GM18951 (cell line): ENCODE data around the gene GABPB2.

Experiments
- POLR2A ChIP-seq: IDR thresholded peaks from 4 replicates; pipeline ENCODE4 v1.6.1; 2011; ENCODE audit warnings: mild to moderate bottlenecking; ENCODE audit not compliant: insufficient read length, insufficient read depth; ENCODE audit errors: extremely low read depth
- in situ Hi-C: fragments of 300-500 bp; cut with MboI; formaldehyde crosslinking; loops from one replicate; pipeline ENCODE4 v1.12.0; 2022; ENCODE audit warnings: low sequenced_read_pairs, mixed read lengths, inconsistent platforms; ENCODE audit not compliant: unreplicated experiment

GABPB2 gene

DNA sequence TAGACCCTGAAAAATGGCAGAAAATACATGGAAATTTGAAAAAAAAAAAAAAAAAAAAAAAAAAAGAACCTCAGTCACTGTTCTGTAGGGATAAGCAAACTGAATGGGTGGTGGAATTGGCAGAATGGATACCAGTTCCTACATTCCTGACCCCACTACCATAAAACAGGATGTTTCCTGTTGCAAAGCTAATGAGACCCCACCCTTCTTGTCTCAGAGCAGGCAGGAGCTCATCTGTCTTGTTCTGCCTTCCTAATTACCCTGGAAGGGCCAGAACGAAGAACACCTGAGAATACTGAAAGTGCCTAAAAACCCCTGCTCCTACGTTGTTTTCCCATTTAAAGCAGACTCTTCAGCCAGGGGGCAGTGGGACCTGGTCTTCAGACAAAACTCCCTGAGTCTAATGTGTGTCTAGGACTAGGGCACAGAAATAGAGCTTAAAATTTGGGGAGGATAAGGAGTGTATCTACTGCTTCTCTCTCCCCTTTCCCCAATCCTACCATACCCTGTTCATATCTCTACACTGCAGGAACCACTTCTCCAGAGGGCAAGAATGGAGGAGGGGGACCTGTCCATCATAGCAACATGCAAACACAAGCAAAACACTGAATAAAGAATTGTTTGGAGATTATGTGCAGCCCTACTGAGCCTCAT, 19.1 kb upstream of the GABPB2 start:
- TF ChIP-seq POLR2A = peak; percentile 13
- in situ Hi-C loops = no loop called here

DNA sequence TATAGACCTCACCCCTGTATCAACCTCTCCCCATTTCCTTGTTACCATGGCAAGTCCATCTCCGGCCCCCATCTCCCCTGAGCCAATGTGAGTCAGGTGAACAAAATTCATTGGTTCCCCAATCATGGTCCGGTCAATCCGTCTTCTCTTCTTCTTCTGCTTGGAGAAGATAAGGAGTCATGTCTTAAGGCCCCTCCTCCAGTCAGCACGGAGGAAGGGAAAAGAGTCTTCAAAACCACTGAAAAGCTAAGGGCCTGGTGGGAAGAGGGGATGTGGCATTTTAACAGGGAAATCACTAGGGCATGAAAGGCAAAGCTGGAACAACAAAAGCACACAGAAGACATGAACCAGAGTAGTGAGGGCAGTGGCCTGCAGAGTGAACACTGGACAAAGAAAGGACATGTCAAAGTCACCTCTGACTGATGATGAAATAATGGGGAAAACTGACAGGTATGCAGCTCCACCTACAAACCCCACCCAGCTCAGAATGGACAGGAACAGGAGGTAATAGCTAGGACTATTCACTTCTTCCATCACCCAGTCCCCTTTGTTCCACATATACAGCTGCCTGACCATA, 15.5 kb upstream of the GABPB2 start:
- in situ Hi-C loops = no loop called here
- TF ChIP-seq POLR2A = no peak

DNA sequence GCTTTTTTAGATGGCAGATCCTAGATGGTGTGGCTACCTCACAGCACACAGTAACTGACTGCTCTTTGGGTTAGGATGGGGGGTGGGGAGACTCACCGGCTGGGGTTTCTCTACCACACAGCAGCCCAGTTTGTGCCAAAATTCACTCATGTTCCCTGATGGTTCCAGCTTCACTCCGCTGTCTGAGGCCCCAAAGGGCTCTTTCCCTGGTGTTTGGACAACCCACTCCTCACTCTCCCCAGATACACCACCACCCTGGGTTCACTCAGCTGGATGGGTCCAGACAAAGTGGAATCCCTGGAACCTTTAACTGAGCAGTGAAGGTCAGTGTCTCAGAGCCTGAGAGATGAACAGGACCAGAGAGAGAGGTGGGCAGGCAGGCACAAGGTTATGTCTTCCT, 15.0 kb upstream of the GABPB2 start:
- TF ChIP-seq POLR2A = no peak
- in situ Hi-C loops = no loop called here

DNA sequence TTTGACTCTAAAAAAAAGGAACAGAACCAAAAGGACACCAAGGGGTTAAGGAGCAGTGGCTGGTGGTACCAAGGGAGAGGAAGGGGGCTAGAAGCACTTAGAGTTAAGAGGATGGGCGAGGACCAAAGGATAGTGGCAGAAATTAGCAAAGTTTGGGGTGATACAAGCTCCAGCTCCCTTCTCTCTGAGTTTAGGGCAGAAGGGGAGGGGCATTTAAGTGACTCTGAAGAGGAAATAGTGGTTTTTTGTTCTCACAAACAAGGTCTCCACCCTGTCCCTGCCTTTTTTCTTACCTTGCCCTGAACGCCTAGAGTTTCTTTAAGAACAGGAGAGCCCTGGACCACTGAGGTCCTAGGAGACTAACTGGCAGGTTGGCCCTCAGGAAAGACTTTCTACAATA, 14.4 kb upstream of the GABPB2 start:
- in situ Hi-C loops = no loop called here

DNA sequence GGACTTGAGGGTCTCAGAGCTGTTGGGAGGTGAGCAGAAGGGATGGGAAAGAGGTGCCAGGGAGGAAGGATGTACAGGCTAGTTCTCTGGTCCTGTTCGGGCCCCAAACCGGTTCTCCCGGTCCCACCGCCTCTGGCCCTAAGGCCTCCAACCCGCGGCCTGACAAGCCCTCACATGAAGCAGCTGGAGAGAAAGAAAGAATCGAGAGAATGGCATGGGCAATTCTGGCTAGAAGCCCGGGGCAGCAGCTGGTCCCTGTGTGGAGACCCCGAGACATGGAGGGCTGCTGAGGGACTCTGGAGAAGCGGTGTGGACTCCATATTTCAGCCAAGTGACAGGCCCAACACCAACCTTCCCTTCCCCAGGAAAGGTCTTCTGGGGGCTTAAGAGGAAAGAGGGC, 11.9 kb upstream of the GABPB2 start:
- no peak for TF ChIP-seq POLR2A
- in situ Hi-C loops = no loop called here

More for the DNA sequence above, 14.4 kb upstream of the GABPB2 start:
- no peak for TF ChIP-seq POLR2A

DNA sequence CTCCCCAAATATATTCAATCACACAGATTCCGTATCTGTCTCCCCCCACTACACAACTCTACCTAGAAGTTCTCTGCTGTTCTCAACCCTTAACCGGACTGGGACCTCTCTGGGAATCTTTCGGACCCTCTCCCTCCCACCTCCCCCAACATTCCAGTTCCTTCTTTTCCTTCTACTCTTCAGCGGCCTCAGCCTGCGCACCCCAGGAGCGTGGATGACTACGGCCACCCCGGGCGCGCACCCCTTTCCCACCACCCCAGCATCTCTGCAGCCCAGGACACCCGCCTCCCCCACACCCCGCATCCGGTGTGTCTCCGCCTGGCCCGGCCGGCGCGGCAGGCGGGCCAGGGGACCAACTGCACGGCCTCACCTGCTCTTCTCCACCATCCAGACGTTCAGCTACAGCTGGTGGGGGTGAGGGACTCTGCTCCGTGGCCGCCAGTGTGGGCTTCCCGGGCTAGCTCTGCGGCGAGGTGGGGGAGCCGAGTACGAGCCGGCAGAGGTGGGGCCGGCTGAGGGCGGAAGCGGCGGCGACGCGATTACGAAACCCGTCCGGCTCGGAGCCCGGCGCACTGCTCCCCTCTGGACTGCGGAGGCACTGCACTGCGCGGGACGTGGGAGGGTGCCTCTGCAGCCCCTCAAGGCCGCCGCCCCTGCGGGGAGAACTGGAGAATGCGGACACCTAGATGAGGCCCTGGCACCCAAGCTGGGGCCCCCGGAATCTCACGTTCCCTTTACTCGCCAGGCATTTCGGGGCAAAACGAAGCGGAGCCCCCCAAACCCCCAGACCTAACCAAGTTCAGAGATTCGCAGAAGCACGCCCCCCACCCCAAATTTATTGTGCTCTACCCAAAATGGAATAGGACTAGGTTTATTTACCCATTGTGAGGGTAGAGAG, 11.2 kb upstream of the GABPB2 start, which contains the start of gene CDC42SE1:
Gene CDC42SE1, minus strand, starts transcription at position 514 of the 898 bp plus-strand sequence. CDS start 3,892 bp downstream, outside the sequence.
- peak; percentile 94 for TF ChIP-seq POLR2A
- in situ Hi-C loops = no loop called here

DNA sequence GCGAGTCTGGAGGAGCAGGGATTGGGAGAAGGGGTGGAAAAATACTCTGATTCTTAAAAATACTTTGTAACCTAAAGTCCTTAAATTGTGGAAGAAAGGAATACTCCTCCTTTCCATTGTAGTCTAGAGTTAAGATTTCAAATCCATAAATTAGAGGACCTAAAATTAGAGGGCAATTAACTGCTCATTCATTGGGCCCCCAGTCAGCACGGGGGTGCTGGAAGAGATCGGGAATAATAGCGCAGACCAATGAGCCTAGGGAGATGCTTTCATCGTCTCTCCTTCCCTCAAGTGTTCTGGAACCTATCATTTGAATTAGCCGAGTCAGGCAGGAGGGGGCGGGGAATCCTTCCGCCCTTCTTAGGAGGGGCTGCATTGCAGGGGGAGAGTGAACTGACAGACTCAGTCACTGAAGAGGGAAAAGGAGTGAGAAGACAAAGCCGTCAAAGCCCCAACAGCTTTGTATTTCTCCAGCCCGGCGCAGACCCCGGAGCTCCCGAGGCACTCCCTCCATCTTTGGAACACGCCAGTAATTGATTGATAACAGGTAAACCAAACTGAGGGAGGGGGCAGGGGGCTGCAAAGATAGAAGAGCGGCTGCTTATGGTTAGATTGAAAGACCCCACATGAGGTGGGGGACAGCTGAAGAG, 10.4 kb upstream of the GABPB2 start, which contains the start of gene MLLT11:
Gene MLLT11, plus strand, starts transcription at position 391 of the 650 bp plus-strand sequence. CDS start 6,828 bp downstream, outside the sequence.
- peak; percentile 40 for TF ChIP-seq POLR2A
- in situ Hi-C loops = no loop called here

DNA sequence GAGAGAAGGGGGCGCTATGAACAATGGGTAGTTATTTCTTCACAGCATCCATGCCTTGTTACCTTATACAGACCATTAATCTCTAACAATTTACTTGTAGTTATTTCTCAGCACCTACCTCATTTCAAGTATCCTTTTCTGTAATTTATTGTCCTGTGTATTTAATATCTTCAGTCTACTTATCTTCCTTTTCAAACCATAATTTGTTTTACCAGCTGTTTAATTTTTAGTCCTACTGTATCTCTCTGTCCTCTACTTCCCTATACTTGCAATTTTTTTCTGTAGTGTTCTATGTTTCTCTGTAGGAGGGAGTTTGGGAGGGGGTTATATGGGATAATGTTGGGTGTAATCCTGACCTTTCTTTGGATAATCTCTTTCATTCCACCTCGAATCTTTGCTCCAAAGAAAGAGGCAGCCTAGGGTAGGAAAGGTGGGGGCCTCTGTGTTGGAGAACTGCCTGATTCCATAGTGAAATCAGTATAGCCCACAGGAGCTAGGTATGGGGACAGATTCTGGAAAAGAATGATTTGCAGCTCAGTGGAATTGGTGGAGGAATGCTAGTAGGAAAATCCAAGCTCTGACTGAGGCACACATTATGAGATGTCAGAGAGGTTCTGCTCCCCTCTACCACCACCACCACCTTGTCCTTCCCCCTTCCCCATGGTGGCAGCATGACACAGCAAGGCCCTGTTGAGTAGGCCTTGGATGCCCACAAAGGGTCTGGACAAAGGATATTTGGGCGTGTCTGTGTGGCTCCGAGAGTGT, 9.7 kb upstream of the GABPB2 start:
- no peak for TF ChIP-seq POLR2A
- in situ Hi-C loops = no loop called here

DNA sequence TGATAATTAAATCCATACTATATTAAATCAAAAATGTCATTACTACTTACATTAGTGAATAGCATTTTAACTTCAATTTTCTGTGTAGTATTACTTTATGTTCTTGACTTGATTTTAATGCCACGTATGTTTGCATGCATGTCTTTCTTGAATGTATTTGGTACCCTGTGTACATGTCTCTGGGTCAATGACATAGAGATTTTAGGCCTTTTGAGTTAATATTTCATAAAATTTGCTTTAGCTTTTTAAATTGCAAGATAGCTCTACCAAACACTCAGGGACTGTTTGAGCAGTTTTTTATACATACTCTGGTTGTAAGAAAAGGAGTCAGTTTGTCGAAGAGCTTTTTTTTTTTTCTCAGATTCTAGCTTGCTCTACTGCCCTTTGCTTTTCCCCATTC, 8.9 kb upstream of the GABPB2 start:
- TF ChIP-seq POLR2A = no peak
- in situ Hi-C loops = no loop called here

DNA sequence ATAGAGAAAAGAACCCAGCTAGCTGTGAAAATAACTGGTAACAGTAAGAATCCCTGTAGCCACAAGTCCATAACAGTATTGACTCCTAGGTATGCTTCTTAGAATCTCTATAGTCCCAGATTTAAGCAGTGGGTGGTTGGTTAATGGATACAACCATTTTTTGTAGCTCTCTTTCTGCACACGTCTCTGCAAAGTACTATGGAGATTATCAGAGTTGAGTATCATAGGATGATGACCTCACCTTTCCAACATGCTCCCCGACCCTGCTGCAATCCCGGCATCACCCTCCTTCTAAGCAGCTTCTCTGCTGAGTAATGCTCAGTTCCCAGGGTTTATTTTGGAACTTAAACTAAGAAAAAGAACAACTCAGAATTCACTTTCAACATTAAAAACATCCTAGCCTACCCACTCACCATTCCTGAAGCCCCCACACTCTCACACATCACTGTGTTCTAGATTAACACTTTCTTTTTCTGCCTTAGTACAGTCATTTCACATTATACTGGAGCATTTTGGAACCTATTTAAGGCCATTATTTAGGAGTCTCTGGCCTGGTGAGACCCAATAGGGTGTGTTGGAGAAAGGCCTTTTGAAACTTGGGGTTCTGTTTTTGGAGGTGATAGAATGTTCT, 7.7 kb upstream of the GABPB2 start:
- in situ Hi-C loops = no loop called here
- no peak for TF ChIP-seq POLR2A

DNA sequence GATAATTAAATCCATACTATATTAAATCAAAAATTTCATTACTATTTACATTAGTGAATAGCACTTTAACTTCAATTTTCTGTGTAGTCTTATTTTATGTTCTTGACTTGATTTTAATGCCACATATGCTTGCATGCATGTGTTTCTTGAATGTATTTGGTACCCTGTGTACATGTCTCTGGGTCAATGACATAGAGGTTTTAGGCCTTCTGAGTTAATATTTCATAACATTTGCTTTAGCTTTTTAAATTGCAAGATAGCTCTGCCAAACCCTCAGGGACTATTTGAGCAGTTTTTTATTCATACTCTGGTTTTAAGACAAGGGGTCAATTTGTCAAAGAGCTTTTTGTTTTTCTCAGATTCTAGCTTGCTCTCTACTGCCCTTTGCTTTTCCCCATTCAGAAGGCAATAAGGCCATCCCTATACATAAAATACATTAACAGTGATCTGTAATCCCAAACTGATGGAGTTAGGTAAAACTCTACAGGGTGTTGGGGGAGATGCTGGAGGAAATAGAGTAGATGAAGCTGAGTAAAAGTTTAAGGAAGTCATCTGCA, 5.4 kb upstream of the GABPB2 start:
- TF ChIP-seq POLR2A = no peak

DNA sequence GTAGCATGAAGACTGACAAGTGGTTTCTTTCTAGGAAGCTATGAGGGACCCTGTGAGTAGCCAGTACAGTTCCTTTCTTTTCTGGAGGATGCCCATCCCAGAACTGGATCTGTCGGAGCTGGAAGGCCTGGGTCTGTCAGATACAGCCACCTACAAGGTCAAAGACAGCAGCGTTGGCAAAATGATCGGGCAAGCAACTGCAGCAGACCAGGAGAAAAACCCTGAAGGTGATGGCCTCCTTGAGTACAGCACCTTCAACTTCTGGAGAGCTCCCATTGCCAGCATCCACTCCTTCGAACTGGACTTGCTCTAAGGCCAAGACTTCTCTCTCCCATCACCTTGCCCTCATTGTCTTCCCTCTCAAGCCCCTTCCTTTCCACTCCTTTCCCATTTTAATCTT, 3.4 kb upstream of the GABPB2 start:
- in situ Hi-C loops = no loop called here
- no peak for TF ChIP-seq POLR2A

More for the DNA sequence above, 5.4 kb upstream of the GABPB2 start:
- in situ Hi-C loops = no loop called here
